CD4-positive, alpha-beta T cell (primary cell): ENCODE results near the gene COA1. TPM values are rescaled to one million over a fixed set of nuclear protein-coding genes. Genes with fewer than 3 reads are reported as not detected.
"Not testable (repeated sequence)": the region's sequence is repeated elsewhere in the genome, so short reads cannot be mapped to it uniquely, and the experiment has no call there.

Source experiments
- ATAC-seq: fragments of 200-7000 bp; cut with Tn5 transposase; one replicate; pipeline ENCODE4 v1.10.0; 2022; ENCODE audit warnings: mild to moderate bottlenecking; ENCODE audit not compliant: poor library complexity
- CTCF ChIA-PET: fragments of 350-600 bp; sonication (Branson Sonifier 250); formaldehyde crosslinking; loops from one replicate; lab custom pipeline; 2021; ENCODE audit warnings: antibody characterized with exemption, inconsistent platforms; lab: Charles Lee
- POLR2A ChIA-PET: fragments of 350-600 bp; sonication (Branson Sonifier 250); formaldehyde crosslinking; loops from one replicate; lab custom pipeline; 2021; ENCODE audit warnings: antibody characterized with exemption, inconsistent platforms; lab: Charles Lee
- DNase-seq, 14 experiments: peaks; one replicate each; pipeline ENCODE4 v3.0.0-alpha.2; 2013 to 2020; ENCODE audit warnings: mixed read lengths in 2 of 14
- H3K27ac ChIP-seq, 2 donors: one replicate each; pipeline versions ENCODE4 v1.5.1 to v1.7.0; 2013; ENCODE audit warnings: low read length in 2 of 2, low read depth in 1 of 2, mild to moderate bottlenecking in 1 of 2
- H3K27me3 ChIP-seq, 2 experiments: 1 replicate in 1 of 2; 2 replicates in 1 of 2; pipeline versions ENCODE4 v1.6.1 to v1.7.0; 2013; ENCODE audit warnings: low read length in 2 of 2, control low read depth in 1 of 2, mild to moderate bottlenecking in 1 of 2, moderate library complexity in 1 of 2; ENCODE audit not compliant: insufficient read depth in 2 of 2, control insufficient read depth in 1 of 2
- H3K36me3 ChIP-seq: one replicate; pipeline ENCODE4 v1.6.1; 2013; ENCODE audit warnings: low read length, control low read depth; ENCODE audit not compliant: insufficient read depth
- H3K4me1 ChIP-seq: one replicate; pipeline ENCODE4 v1.6.1; 2013; ENCODE audit warnings: low read length, control low read depth; ENCODE audit not compliant: insufficient read depth
- H3K4me3 ChIP-seq: one replicate; pipeline ENCODE4 v1.5.1; 2013; ENCODE audit warnings: mild to moderate bottlenecking, low read length, moderate library complexity
- H3K9me3 ChIP-seq, 2 experiments: 1 replicate in 1 of 2; 2 replicates in 1 of 2; pipeline versions ENCODE4 v1.6.1 to v1.7.0; 2013; ENCODE audit warnings: low read length in 2 of 2, mild to moderate bottlenecking in 2 of 2, control low read depth in 1 of 2, moderate library complexity in 1 of 2; ENCODE audit not compliant: control insufficient read depth in 1 of 2, insufficient read depth in 1 of 2
- H3K27ac Mint-ChIP-seq: one replicate; pipeline ENCODE4 v1.8.0; 2020; ENCODE audit warnings: mixed read lengths
- H3K27me3 Mint-ChIP-seq: one replicate; pipeline ENCODE4 v1.8.0; 2021; ENCODE audit warnings: mixed read lengths
- H3K36me3 Mint-ChIP-seq: one replicate; pipeline ENCODE4 v1.8.0; 2021; ENCODE audit warnings: low read depth, mixed read lengths
- H3K4me1 Mint-ChIP-seq: one replicate; pipeline ENCODE4 v1.8.0; 2021; ENCODE audit warnings: low read depth, mixed read lengths
- H3K4me3 Mint-ChIP-seq: one replicate; pipeline ENCODE4 v1.8.0; 2020; ENCODE audit warnings: mild to moderate bottlenecking, mixed read lengths
- H3K9me3 Mint-ChIP-seq: one replicate; pipeline ENCODE4 v1.8.0; 2020; ENCODE audit warnings: mixed read lengths
- intact Hi-C, 2 experiments: fragments of 100-400 bp; cut with DNase I in 1 of 2; cut with micrococcal nuclease in 1 of 2; formaldehyde crosslinking; loops; one replicate each; pipeline versions ENCODE4 v1.15.1 to v1.9.0; 2023 to 2025; cut with DNase I, micrococcal nuclease
- total RNA-seq, 174 experiments: library from RNA in 2 of 174; stranded (reverse) in 2 of 174; gene quantifications; one replicate each; pipeline ENCODE4 v1.2.3 and lab custom pipeline; 2021 to 2026
- TF ChIP-seq, protein P1 (sequence below): fragments of 200-600 bp; IDR thresholded peaks from one replicate; pipeline ENCODE4 v1.8.0; 2022; ENCODE audit warnings: antibody characterized with exemption, mild to moderate bottlenecking

Gene COA1
- total RNA-seq, 2 experiments from 2014 or later = 78.9 to 80.7 TPM

DNA sequence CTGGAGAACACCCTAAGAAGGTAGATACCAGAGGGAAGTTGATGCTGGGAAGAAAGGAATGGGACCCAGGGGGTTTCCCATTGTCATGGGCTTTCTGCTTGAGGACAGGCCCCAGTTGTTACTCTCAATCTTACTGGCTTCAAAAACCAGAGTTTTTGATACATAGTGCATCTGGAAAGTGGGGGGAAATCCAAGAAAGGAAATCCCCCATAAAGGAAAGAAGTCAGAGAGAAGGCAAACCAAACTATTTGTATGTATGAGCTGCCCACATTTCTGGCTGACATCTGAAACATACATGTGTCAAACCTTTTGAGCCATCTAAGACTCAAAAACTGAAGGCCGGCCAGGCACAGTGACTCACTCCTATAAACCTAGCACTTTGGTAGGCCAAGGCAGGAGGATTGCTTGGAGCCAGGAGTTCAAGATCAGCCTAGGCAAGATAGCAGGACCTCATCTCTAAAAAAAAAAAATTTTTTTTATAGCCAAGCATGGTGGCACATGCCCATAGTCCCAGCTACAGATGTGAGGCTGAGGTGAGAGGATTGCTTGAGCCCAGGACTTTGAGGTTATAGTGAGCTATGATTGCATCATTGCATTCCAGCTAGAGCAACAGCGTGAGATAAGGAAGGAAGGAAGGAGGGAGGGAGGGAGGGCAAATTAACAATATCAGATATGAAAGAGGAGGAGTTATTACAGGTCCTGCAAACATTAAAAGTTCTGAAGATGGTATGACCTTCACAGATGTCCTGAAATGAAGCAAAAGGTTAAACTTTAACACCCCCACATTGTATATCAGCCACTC lies 6.7 kb upstream of the COA1 start:
- CTCF ChIA-PET = interaction anchor here (1.1 to 1.2 kb wide), 2 partner anchors 103 to 153 kb away, joined by 3 to 4 read pairs; partner anchors contain the start of gene STK17A
- no peaks in the 10 kb centered on the region for H3K9me3 ChIP-seq
- no peaks in the 10 kb centered on the region for H3K27me3 ChIP-seq
- intact Hi-C loops = no loop called here
- peaks cover 2% of the 10 kb centered on the region for H3K4me1 ChIP-seq
- Mint-ChIP-seq H3K27ac (no peak overlapping the region), H3K36me3 (no peaks in the 10 kb centered on the region), H3K27me3 (no peaks in the 10 kb centered on the region), H3K4me1 (no peaks in the 10 kb centered on the region), H3K4me3 (no peak overlapping the region), H3K9me3 (no peaks in the 10 kb centered on the region)
- ATAC-seq (no peak), DNase-seq (peak in 2 of 14 experiments; percentile 31 to 39)
- POLR2A ChIA-PET = interaction anchor here (0.6 to 1.5 kb wide), 2 partner anchors 95 to 154 kb away, joined by 3 to 4 read pairs; partner anchors contain the start of gene STK17A
- no peak overlapping the region for H3K4me3 ChIP-seq
- TF ChIP-seq, protein P1, sequence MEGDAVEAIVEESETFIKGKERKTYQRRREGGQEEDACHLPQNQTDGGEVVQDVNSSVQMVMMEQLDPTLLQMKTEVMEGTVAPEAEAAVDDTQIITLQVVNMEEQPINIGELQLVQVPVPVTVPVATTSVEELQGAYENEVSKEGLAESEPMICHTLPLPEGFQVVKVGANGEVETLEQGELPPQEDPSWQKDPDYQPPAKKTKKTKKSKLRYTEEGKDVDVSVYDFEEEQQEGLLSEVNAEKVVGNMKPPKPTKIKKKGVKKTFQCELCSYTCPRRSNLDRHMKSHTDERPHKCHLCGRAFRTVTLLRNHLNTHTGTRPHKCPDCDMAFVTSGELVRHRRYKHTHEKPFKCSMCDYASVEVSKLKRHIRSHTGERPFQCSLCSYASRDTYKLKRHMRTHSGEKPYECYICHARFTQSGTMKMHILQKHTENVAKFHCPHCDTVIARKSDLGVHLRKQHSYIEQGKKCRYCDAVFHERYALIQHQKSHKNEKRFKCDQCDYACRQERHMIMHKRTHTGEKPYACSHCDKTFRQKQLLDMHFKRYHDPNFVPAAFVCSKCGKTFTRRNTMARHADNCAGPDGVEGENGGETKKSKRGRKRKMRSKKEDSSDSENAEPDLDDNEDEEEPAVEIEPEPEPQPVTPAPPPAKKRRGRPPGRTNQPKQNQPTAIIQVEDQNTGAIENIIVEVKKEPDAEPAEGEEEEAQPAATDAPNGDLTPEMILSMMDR = no peak
- H3K36me3 ChIP-seq = no peaks in the 10 kb centered on the region
- no peak overlapping the region for H3K27ac ChIP-seq

DNA sequence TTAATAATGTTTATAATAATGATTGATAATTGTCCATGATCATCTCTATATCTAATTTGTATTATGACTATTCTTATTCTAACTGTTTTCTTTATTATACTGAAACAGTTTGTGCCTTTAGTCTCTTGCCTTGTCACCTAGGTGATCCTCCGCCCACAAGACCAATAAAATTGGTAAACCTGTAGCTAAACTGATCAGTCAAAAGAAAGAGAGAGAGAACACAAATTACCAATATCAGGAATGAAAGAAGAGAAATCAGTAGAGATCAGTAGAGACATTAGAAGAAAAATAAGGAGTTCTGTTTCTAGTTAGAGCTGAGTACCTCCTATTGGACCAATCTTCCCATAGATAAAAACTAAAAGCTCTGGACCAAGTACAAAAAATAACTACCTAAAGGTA lies 6.1 kb upstream of the COA1 start:
- POLR2A ChIA-PET = interaction anchor here (1.5 kb wide), 1 partner anchor 153 kb away, joined by 3 read pairs; the partner anchor contains the start of gene STK17A
- ATAC-seq = no peak
- H3K4me3 Mint-ChIP-seq = no peak overlapping the region
- DNase-seq = no peak
- Histone ChIP-seq H3K4me3 (no peak overlapping the region), H3K27ac (no peak overlapping the region), H3K9me3 (no peaks in the 10 kb centered on the region), H3K36me3 (no peaks in the 10 kb centered on the region), H3K27me3 (no peaks in the 10 kb centered on the region), H3K4me1 (peaks cover 2% of the 10 kb centered on the region)
- H3K27ac Mint-ChIP-seq = no peak overlapping the region
- TF ChIP-seq, protein P1 = no peak
- H3K4me1 Mint-ChIP-seq = no peaks in the 10 kb centered on the region
- intact Hi-C loops = no loop called here
- H3K9me3 Mint-ChIP-seq = no peaks in the 10 kb centered on the region
- CTCF ChIA-PET = interaction anchor here (1.2 kb wide), 1 partner anchor 153 kb away, joined by 3 read pairs; the partner anchor contains the start of gene STK17A
- no peaks in the 10 kb centered on the region for H3K27me3 Mint-ChIP-seq
- H3K36me3 Mint-ChIP-seq = no peaks in the 10 kb centered on the region

DNA sequence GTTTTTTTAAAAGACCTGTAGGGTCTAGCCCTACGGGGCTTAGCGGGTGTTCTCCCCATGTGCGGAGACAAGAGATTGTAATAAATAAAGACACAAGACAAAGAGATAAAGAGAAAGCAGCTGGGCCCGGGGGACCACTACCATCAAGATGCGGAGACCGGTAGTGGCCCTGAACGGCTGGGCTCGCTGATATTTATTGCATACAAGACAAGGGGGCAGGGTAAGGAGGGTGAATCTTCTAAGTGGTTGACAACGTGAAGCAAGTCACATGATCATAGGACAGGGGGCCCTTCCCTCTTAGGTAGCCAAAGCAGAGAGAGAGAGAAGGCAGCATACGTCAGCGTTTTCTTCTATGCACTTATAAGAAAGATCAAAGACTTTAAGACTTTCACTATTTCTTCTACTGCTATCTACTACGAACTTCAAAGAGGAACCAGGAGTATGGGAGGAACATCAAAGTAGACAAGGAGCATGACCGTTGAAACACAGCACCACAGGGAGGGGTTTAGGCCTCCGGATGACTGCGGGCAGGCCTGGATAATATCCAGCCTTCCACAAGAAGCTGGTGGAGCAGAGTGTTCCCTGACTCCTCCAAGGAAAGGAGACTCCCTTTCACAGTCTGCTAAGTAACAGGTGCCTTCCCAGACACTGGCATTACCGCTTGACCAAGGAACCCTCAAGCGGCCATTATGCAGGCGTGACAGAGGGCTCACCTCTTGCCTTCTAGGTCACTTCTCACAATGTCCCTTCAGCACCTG lies 5.4 kb upstream of the COA1 start:
- intact Hi-C loops, H3K27me3 ChIP-seq, H3K4me3 ChIP-seq, ATAC-seq, H3K27me3 Mint-ChIP-seq, H3K36me3 ChIP-seq, H3K36me3 Mint-ChIP-seq, H3K27ac Mint-ChIP-seq, H3K4me1 ChIP-seq, H3K27ac ChIP-seq, H3K4me1 Mint-ChIP-seq, H3K9me3 Mint-ChIP-seq, H3K4me3 Mint-ChIP-seq, H3K9me3 ChIP-seq: not testable (repeated sequence)
- DNase-seq = peak in 1 of 14 experiments; percentile 21
- POLR2A ChIA-PET = interaction anchor here (1.5 kb wide), 1 partner anchor 152 kb away, joined by 3 read pairs; the partner anchor contains the start of gene STK17A
- CTCF ChIA-PET = interaction anchor here (1.2 to 2.1 kb wide), 2 partner anchors 152 kb away, joined by 3 to 6 read pairs; partner anchors contain the start of gene STK17A

- H3K27ac Mint-ChIP-seq, POLR2A ChIA-PET, H3K9me3 Mint-ChIP-seq, H3K27ac ChIP-seq, H3K9me3 ChIP-seq, H3K36me3 ChIP-seq, H3K27me3 Mint-ChIP-seq, ATAC-seq, H3K4me3 ChIP-seq, H3K27me3 ChIP-seq, DNase-seq, intact Hi-C loops: not testable (repeated sequence)
- peaks cover 22% of the 10 kb centered on the region for H3K4me1 ChIP-seq
- H3K36me3 Mint-ChIP-seq = peaks cover 10% of the 10 kb centered on the region
- peak overlapping the region; percentile 25 for H3K4me3 Mint-ChIP-seq
- H3K4me1 Mint-ChIP-seq = peaks cover 34% of the 10 kb centered on the region
- CTCF ChIA-PET = interaction anchor here (4.5 kb wide), 1 partner anchor 149 kb away, joined by 45 read pairs; the partner anchor contains the start of gene STK17A
Observed at GRCh38 chr7:43731494-43731893, 2.2 kb upstream of the COA1 start.
